HG03469 (cell line): ENCODE measurements around the gene NANOGP8.
"Not testable (repeated sequence)": the region's sequence is repeated elsewhere in the genome, so short reads cannot be mapped to it uniquely, and the experiment has no call there.

ENCODE experiments used
- ATAC-seq: cut with Tn5 transposase; IDR thresholded peaks from one replicate; pipeline ENCODE4 v1.9.1; 2021; ENCODE audit warnings: mild to moderate bottlenecking, moderate library complexity, moderate number of reproducible peaks; ENCODE audit not compliant: unreplicated experiment

The NANOGP8 gene

DNA sequence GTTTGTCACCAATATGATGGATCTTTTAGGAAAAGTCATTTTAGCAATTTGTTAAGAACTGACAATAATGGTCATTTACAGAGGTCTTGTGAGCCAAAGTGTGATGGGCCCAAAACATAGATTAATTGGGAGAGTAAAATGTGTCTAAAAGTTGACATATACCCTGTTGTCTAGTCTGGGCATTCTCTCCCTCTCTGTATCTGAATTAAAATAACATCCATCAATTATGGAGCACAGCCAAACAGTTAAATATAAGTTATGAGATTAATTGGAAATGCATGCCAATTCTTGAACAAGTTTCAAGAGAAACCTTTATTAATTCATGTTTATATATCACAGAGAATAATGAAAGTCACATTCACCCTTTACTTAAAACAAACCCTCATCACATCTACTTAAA is 13.6 kb upstream of the NANOGP8 start:
- no peak for ATAC-seq

DNA sequence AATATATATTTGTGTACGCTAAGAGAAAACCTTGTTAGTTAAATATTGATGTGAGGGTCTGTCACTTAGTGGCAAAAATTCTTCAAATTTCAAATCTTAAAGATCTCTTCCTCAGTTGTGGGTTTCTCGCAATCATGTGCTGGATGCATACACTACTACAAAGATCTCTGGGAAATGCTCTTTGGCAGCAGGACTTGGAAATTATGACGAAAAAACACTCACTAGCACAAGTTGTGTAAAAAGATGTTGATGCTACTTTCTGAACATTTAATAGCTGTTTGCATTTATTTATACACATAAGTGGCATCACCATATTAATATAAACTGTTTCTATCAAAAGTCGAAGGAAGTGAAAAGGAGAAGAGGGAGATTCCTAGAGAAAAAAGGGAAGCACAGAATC is 10.8 kb upstream of the NANOGP8 start:
- no peak for ATAC-seq

DNA sequence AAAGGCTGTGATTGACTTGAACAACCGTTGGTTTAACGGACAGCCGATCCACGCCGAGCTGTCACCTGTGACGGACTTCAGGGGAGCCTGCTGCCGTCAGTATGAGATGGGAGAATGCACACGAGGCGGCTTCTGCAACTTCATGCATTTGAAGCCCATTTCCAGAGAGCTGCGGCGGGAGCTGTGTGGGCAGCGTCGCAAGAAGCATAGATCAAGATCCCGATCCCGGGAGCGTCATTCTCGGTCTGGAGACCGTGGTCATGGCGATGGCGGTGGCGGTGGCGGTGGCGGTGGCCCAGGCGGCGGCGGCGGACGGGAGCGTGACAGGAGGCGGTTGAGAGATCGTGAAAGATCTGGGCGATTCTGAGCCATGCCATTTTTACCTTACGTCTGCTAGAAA is 7.8 kb upstream of the NANOGP8 start:
- ATAC-seq = no peak

DNA sequence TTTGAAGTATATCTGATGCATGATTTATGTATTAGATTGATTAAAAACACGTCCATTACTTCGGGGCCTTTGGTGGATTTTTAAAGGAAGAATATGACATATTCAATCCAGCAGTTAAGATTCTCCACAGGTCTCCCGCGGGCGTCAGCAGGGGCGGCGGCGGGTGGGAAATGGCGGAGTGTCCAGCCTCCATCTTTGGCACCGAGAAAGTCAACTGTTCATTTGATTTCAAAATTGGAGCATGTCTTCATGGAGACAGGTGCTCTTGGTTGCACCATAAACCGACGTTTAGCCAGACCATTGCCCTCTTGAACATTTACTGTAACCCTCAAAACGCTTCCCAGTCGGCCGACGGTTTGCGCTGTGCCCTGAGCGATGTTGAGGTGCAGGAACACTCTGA is 7.2 kb upstream of the NANOGP8 start:
- ATAC-seq = no peak

DNA sequence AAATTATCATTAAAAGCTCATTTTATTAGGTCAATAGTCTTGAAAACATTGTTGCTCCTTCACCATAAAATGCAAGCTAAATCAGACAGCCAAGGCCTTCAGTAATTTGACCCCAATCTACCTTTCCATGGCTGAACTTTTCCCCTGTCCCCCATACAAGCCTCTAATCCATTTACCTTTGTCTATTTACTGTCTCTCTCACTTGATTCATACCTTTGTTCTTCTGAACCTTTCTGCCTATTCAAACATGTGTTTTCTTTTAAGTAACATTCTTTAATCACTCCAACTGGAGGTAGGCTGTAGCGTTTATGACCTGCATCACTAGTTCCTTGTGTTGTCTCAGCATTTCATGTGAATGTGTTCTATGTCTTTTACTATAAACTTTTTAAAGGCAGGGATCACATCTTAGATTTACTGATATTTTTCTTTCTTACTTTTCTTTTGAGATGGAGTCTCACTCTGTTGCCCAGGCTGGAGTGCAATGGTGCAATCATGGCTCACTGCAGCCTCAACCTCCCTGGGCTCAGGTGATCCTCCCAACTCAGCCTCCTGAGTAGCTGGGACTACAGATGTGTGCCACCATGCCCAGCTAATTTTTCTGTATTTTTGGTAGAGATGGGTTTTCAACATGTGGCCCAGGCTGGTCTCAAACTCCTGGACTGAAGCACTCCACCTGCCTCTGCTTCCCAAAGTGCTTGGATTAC is 5.2 kb upstream of the NANOGP8 start:
- ATAC-seq = no peak

DNA sequence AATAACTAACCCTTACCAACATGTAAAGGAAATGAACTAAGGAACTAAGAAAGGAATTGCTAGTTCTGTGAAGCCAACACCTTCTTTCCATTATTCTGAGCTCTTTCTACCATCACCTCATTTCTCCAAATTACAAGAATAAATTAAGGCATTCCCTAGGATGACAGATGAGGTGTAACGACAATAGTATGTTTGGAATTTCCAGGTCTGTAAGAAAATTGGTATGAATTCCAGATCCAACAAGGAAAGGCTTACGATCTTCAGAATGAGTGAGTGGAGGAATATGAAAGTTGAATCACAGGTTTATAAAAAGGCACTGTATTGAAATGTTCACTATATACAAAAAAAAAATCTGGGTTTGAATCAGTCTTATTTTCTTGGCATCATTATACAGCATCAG is 4.5 kb upstream of the NANOGP8 start:
- ATAC-seq = no peak

DNA sequence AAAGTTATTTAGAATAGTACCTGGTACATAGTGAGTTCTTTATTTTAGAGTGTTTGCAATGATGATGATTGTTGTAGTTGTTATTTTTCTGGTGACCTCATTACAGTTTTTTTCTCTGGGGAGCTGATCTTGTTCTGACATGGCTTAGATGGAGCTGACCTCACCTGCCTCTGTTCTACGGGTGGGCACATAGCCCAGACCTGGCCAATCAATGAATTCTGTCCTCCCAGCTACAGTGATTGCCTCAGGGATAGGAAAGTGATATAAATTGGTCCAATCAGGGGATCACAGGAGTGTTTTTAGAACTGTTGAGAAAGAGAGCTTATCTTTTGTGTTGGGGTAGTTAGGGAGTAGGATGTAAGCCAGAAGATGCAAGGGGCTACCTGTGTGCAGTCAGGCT is 3.2 kb upstream of the NANOGP8 start:
- no peak for ATAC-seq

DNA sequence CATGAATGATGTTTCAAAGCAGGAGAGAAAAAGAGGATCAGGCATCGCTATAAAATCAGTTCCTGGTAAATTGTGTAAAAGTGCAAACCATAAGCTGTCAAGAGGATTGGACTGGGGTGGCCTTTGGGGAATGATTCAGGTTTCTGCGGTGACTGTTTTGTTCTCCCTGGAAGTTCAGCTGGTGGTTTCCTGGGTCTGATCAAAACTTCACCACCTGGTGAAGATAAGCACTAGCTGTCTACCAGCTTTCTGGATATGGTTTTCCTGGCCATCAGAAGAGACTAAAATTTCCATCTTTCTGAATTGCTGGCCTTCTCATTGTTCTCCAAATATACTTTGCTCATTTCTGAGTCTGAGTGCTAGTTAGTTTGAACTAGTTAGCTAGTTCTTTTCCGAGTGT is 2.7 kb upstream of the NANOGP8 start:
- no peak for ATAC-seq

DNA sequence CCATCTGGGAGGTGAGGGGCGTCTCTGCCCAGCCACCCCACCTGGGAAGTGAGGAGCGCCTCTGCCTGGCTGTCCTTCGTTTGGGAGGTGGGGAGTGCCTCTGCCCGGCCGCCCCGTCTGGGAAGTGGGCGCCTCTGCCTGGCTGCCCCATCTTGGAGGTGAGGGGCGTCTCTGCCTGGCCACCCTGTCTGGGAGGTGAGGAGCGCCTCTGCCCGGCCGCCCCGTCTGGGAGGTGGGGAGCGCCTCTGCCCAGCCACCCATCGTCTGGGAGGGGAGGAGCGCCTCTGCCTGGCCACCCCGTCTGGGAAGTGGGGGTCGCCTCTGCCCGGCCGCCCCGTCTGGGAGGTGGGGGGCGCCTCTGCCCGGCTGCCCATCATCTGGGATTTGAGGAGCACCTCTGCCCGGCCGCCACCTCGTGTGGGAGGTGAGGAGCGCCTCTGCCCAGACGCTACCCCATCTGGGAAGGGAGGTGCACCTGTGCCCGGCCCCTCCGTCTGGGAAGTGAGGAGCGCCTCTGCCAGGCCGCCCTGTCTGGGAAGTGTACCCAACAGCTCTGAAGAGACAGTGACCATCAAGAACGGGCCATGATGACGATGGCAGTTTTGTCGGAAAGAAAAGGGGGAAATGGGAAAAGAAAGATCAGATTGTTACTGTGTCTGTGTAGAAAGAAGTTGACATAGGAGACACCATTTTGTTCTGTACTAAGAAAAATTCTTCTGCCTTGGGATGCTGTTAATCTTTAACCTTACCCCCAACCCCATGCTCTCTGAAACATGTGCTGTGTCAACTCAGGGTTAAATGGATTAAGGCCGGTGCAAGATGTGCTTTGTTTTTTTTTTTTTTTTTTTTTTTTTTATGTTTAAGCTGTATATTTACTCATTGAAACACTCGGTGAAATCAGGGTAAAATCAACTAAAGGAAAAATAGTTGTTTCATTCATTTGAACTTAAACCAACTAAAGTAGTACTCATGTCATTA is 2.4 kb downstream of the NANOGP8 start:
- ATAC-seq = not testable (repeated sequence)

DNA sequence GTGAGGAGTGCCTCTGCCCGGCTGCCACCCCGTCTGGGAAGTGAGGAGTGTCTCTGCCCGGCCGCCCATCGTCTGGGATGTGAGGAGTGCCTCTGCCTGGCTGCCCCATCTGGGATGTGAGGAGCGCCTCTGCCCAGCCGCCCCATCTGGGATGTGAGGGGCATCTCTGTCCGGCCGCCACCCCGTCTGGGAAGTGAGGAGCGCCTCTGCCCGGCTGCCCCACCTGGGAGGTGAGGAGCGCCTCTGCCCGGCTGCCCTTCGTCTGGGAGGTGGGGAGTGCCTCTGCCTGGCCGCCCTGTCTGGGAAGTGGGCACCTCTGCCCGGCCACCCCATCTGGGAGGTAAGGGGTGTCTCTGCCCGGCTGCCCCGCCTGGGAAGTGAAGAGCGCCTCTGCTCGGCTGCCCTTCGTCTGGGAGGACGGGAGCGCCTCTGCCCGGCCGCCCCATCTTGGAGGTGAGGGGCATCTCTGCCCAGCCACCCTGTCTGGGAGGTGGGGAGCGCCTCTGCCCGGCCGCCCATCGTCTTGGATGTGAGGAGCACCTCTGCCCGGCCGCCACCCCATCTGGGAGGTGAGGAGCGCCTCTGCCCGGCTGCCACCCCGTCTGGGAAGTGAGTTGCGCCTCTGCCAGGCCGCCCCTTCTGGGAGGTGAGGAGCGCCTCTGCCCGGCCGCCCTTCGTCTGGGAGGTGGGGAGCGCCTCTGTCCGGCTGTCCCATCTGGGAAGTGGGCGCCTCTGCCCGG is 3.3 kb downstream of the NANOGP8 start:
- ATAC-seq = not testable (repeated sequence)

DNA sequence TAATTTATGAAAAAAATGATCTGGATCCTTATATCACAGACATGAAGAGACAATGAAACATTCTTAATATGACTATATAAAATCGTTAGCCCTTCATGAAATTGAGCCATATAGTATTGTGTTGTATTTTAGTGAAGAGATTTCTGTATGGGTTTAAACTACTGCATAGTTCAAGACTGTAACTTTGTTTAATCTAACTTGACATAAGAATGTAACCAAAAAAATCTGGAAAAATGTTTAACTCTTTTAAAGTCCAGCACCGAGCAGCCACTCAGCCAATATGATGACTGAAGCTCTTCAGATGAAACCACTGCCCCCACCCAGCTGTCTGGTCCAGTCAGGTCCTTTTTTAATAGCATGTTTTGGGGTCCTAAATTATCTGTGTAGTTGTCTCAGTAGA is 4.9 kb downstream of the NANOGP8 start:
- ATAC-seq = no peak

DNA sequence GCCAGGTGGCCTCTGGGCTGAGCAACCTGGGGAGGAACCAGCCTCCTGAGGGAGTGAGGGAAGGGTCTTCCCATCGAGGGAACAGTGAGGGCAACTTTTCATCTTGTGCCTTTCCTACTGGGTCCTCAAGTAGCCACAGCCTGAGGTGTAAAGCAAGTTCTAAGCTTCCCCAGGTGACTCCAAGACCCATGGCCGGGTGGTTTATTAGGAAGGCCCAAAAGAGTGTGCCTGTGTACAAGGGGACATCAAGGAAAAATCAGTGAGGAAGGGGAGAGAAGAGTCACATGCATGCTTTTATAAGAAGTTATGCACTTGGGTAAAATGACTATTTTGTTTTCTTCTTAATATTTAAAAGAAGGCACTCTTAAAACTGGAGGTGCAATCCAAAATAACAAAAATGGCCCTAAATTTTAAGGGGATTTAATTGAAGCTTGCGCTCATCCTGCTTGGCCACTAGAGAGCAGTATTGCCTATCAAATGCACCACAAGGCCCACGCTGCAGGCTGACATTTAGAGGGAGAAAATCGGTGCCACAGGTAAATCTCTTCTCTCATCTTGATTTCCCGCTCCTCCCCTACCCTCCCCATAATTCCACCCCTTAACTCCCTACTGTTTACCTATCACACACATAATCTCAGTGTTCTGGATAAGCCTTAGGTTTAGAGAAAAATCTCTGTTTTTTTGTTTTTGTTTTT is 6.7 kb downstream of the NANOGP8 start:
- no peak for ATAC-seq

DNA sequence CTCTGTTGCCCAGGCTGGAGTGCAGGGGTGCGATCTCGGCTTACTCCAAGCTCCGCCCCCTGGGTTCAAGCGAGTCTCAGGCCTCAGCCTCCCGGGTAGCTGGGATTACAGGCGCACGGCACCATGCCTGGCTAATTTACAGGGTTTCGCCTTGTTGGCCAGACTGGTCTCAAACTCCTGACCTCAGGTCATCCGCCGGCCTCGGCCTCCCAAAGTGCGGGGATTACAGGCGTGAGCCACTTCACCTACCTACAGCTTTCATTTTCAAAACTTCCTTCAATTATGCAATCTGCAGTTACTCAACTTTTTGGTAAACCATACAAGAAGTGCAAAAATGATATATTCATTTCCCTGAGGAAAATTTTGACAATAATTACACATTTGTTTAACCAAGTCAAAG is 14.0 kb downstream of the NANOGP8 start:
- no peak for ATAC-seq

DNA sequence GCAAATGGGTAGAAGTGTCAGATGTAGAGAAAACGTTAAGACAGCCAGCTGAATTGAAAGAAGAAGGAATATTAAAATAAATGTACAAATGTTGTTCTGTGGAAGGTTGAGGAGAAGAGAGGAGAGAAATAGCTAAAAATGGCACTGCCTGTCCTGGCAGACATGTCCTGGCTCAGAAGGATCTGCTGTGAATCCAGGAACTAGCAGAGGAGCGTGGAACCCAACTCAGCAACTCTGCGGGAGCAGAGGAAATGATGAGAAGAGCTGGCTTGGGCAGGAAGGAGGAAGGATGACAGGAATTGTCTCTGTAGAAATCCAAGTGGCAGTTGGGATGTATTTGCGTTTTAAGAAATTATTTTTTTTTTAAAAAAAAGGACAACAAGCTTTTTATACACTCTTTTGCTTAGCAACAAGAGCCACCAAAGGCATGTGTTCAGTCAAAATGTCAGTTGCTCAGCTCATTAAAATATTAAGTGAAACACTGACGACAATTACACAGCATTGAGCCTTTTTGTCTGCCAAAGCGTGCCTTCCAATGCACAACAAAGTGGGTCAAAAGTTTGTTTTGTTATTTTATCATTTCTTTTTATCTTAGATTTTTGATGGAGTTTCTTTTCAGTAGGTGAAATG is 16.1 kb downstream of the NANOGP8 start:
- ATAC-seq = no peak

DNA sequence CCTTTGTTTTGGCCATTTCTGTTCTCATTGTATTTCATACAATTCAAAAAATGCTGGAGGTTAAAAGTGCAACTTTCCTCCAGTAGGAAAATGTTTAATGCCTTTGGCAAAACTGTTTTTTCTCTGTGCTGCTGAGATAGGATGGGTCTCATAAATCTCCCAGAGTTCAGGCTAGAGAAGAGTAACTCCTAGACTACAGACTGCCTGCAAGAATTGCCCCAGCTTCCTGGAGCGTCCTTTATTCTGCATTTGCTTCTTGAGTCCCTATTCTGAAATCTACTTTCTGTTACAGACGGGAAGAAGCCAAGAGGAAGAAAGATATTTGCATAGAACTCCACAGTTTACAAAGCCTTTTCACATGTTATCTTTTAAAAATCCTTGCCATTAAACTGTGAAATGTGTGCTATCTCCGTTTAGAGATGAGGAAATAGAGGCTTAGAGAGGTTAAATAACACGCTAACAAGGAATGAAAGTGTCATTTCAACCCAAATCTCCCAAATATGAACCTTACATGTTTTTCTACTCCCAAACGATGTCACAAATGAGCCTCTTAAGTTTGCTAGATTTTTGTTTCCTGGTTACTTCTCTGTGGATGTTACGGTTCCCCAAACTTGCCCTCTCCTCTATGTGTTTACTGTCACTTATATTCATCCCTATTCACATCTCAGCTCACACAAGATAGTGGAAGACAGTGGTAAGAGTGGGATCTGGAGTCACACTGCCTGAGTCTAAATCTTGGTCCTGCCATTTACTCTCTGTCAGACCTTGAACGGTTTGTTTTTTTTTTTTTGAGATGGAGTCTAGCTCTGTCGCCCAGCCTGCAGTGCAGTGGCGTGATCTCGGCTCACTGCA is 17.4 kb downstream of the NANOGP8 start:
- no peak for ATAC-seq

DNA sequence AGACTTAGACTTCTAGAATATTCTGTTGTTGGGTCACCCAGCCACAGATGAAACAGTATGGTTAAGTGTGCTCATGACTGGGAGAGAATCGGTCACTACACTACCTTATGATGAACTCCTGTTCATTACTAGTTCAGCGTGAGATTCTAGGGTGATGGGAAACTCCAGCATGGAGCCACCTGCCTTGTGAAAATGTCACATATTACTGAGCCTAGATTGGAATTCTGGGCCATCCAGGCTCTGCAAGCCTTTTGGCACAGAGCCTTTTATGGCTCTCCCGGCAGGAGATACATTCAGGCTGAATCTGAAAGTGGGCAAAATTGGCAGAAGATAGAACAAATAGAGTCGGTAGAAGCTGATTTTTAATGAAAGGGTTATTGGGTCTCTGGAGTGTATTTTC is 19.0 kb downstream of the NANOGP8 start:
- no peak for ATAC-seq

DNA sequence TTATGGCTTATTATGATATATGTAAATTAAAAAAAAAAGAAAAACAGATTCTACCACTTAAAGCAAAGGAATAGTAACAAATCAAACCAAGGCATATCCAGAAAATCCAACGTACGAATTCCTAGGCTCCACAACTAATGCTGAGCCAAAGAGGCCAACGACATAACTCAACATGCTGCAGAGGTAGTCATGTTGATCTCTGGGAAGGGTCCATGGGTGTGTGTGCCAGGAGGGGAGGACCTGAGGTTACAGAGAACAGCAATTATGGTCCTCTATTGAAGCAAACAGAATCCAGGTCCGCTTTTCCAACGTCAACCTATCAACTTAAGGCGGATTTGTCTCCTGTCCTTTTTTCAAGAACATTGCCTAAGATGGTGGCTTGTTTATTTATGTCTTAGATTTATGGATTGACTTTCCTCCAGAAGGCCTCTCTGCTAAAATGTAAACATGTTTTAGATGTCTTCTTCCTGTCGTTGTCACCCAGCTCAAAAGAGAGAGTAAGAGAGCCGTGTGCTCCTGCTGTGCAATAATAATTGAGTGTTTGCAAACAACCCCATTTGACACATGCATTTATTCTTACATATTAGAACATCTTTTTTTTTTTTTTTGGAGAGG is 20.4 kb downstream of the NANOGP8 start:
- ATAC-seq = no peak

DNA sequence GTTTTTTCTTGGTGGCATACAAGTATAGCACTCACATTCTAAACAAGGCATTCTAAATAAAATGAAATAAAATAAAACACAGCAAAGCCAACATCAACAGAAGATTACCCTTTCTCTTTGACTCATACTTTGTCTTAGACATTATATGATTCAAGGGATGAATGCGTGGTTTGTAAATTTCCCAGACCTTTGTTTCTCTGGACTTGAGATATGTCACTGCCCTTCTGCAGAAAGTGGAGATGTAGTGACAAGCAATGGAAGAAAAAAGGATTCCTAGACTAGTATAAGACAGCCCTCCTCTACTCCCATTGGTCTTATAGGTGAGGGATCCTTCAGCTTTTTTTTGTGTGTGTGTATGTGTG is 22.4 kb downstream of the NANOGP8 start:
- ATAC-seq = no peak
